DOHH2 (cell line): ENCODE data around the gene RBM33.

ENCODE experiments used
- CTCF ChIP-seq: fragments of 200-600 bp; sonication (generic); IDR thresholded peaks from one replicate; pipeline ENCODE4 v1.5.1; 2014; ENCODE audit warnings: antibody characterized with exemption, mild to moderate bottlenecking, low read depth, low read length; ENCODE audit not compliant: poor library complexity, severe bottlenecking
- EZH2phosphoT487 ChIP-seq: fragments of 200-600 bp; sonication (generic); IDR thresholded peaks from 2 replicates; pipeline ENCODE4 v1.6.1; 2017; ENCODE audit warnings: borderline replicate concordance, mild to moderate bottlenecking, antibody characterized with exemption, low read length, moderate library complexity, mixed read lengths

GRCh38 chr7:155621418-155621980 is 23.0 kb upstream of the RBM33 start:
- TF ChIP-seq CTCF (no peak), EZH2phosphoT487 (no peak)
